HEK293T (cell line): ENCODE data around the gene CLEC2D.

ENCODE experiments used
- BHLHE40 ChIP-seq: fragments of 450-650 bp; IDR thresholded peaks from 2 replicates; pipeline ENCODE4 v1.6.1; 2016; ENCODE audit warnings: mild to moderate bottlenecking, moderate library complexity, borderline replicate concordance
- ELF4 ChIP-seq: fragments of 450-650 bp; IDR thresholded peaks from 2 replicates; pipeline ENCODE4 v1.6.1; 2017; ENCODE audit warnings: antibody characterized with exemption
- FOXA1 ChIP-seq: fragments of 450-650 bp; IDR thresholded peaks from 2 replicates; pipeline ENCODE4 v1.6.1; 2016; ENCODE audit warnings: mild to moderate bottlenecking
- FOXM1 ChIP-seq: fragments of 450-650 bp; IDR thresholded peaks from 2 replicates; pipeline ENCODE4 v1.6.1; 2017; ENCODE audit warnings: mild to moderate bottlenecking, borderline replicate concordance
- HDGF ChIP-seq: fragments of 450-650 bp; IDR thresholded peaks from 2 replicates; pipeline ENCODE4 v1.6.1; 2017; ENCODE audit warnings: antibody characterized with exemption, borderline replicate concordance
- NFRKB ChIP-seq: fragments of 450-650 bp; IDR thresholded peaks from 2 replicates; pipeline ENCODE4 v1.6.1; 2016; ENCODE audit warnings: mild to moderate bottlenecking, moderate library complexity
- SP1 ChIP-seq: fragments of 450-650 bp; IDR thresholded peaks from 2 replicates; pipeline ENCODE4 v1.6.1; 2017
- SUZ12 ChIP-seq: fragments of 450-650 bp; IDR thresholded peaks from 2 replicates; pipeline ENCODE4 v1.6.1; 2016; ENCODE audit warnings: mild to moderate bottlenecking
- TARDBP ChIP-seq: fragments of 450-650 bp; IDR thresholded peaks from 2 replicates; pipeline ENCODE4 v1.6.1; 2016
- ZNF384 ChIP-seq: fragments of 450-650 bp; IDR thresholded peaks from 2 replicates; pipeline ENCODE4 v1.6.1; 2016
- TF ChIP-seq, protein P1 (sequence below): fragments of 450-650 bp; IDR thresholded peaks from 2 replicates; pipeline ENCODE4 v1.6.1; 2016

DNA sequence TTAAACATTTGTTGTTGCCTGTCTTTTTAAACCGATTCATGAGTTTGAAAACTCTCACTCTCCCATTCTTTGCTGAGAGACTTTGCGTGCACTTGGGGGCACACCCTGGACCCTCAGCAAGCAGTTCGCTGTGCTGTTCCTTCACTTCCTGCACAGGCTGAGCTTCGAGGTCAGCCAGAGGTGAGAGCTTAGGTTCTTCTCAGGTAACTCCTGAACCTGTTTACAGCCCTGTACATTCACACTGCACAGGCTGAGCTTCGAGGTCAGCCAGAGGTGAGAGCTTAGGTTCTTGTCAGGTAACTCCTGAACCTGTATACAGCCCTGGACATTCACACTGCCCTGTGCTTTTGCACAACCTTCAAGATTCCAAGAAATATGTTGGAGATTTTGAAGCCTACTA is 73.1 kb downstream of the CLEC2D start:
- TF ChIP-seq NFRKB, result no peak
- no peak for TF ChIP-seq SP1
- no peak for TF ChIP-seq BHLHE40
- TF ChIP-seq, protein P1, sequence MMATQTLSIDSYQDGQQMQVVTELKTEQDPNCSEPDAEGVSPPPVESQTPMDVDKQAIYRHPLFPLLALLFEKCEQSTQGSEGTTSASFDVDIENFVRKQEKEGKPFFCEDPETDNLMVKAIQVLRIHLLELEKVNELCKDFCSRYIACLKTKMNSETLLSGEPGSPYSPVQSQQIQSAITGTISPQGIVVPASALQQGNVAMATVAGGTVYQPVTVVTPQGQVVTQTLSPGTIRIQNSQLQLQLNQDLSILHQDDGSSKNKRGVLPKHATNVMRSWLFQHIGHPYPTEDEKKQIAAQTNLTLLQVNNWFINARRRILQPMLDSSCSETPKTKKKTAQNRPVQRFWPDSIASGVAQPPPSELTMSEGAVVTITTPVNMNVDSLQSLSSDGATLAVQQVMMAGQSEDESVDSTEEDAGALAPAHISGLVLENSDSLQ, result no peak
- TF ChIP-seq FOXM1, result no peak
- no peak for TF ChIP-seq FOXA1
- no peak for TF ChIP-seq SUZ12
- TF ChIP-seq ZNF384, result no peak
- TF ChIP-seq HDGF, result no peak
- no peak for TF ChIP-seq ELF4
- TF ChIP-seq TARDBP, result no peak
